T-helper 2 cell treated with Interferon-gamma antibody and Interleukin-4, amounts not matched to agents 100 ng/mL and 5 ng/mL, for 36 hours (primary cell): Measurements from ENCODE around the gene CXCL11. TPM values are rescaled to one million over a fixed set of nuclear protein-coding genes. Genes with fewer than 3 reads are reported as not detected.
"Not testable (repeated sequence)": the region's sequence is repeated elsewhere in the genome, so short reads cannot be mapped to it uniquely, and the experiment has no call there.

Source experiments
- intact Hi-C: fragments of 100-400 bp; cut with micrococcal nuclease; formaldehyde crosslinking; loops from one replicate; pipeline ENCODE4 v1.15.1; 2023
- total RNA-seq: library from RNA; stranded (reverse); gene quantifications from 2 replicates; pipeline ENCODE4 v1.2.3, GENCODE V29; 2022

CXCL11 gene
- total RNA-seq, 1 donor from 2014 or later, result 0.11 TPM

DNA sequence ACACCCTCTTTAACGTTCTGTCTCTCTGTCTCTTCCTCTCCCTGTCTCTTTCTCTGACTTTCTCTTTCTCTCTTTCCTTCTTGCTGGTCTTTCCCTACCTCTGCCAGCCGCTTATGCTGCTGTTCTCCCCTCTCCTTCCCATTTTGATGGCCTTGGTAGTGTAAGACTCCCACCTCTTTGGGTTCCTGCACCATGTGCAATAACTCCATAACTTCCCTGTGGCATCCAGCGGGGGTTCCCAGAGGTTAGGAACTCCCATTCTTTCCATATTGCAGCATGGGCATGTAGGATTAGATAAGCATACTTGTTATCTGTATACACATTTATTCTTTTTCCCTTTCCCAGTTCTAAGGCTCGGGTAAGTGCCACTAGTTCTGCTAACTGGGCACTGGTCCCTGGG lies 8.8 kb upstream of the CXCL11 start:
- intact Hi-C loops, result not testable (repeated sequence)

GRCh38 chr4:76043306-76043705 lies 7.4 kb upstream of the CXCL11 start:
- intact Hi-C loops, result not testable (repeated sequence)

DNA sequence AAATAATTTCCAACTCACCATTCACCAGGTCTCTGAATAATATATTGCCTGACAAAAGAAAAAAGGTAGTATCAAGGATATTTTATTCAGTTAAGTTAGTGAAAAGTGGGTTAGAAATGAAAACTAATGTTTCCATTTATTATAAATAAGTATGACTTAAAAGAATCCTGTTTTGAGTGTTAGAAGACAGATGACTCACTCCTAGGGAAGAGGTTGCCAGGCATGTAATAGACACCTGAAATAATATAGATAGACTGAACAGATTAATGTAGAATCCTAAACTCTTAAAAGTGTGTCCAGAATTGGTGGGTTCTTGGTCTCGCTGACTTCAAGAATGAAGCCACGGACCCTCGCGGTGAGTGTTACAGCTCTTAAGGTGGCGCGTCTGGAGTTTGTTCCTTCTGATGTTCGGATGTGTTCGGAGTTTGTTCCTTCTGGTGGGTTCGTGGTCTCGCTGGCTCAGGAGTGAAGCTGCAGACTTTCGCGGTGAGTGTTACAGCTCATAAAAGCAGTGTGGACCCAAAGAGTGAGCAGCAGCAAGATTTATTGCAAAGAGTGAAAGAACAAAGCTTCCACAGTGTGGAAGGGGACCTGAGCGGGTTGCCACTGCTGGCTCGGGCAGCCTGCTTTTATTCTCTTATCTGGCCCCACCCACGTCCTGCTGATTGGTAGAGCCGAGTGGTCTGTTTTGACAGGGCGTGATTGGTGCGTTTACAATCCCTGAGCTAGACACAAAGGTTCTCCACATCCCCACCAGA lies 6.5 kb upstream of the CXCL11 start:
- intact Hi-C loops, result not testable (repeated sequence)

DNA sequence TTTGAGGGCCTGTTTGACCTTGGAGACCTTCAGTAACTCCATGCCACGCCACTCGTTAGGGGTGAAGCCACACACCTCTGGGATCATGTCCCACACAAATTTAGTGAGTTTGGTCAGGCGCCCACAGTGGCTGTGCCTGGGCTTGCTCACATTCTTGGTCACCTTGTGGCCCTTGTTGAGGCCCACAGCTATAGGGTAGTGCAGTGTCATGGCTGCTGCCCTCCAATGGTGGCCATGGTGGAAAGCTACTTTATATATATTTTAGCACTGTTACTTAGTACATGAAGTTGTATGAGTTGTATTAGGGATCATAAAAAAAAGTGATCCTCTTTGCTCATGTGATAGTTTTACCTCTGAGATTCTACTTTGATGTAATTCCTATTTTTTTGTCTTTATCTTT lies 985 bp upstream of the CXCL11 start:
- intact Hi-C loops, result no loop called here

- intact Hi-C loops, result no loop called here
Measured at GRCh38 chr4:76035141-76035540, 729 bp downstream of the CXCL11 start.

DNA sequence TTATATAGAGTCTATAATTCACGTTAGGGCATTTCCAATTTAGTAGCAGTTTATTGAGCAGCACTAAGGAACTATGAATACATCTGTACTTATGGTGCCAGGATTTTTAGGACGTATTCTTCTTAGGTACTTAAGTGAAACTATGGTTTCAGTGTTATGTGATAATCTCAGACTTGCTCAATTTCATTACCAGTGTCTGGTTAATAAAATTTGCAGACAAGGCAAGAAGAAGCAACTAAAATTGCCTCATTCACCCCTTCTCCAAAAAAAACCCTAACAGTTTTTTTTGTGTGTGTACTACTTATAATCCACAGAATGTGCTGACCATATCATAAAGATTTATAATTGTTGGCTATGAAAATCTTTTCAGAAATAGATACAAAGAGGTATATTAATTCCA lies 6.6 kb downstream of the CXCL11 start:
- intact Hi-C loops, result loop anchor here (2.0 kb wide), 1 partner anchor 26 kb away; no protein-coding TSS in a partner anchor

DNA sequence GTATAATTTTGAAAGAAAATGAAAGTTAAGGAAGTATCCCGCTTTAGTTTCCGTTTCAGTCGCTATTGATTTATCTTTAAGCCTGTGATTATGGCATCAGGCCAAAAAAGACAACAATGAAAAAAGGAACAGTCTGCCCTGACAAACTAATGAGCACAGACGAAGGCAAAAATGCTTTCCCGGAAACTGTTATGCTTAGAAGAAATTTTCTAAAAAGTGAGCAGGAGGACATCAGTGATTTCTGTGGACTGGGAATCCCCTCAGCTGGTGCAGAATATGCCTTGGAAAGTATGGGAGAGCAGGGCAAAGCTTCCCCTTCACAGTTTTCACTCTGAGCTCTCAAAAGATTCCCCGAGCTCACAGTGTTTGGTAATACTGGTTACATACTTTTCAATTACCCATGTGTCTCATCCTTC lies 7.5 kb downstream of the CXCL11 start:
- intact Hi-C loops, result loop anchor here (2.0 kb wide), 1 partner anchor 26 kb away; no protein-coding TSS in a partner anchor

- intact Hi-C loops, result loop anchor here (1.0 kb wide), 1 partner anchor 35 kb away; no protein-coding TSS in a partner anchor
Measured at GRCh38 chr4:76024065-76024464, 11.8 kb downstream of the CXCL11 start.

- intact Hi-C loops, result no loop called here
Measured at GRCh38 chr4:76023389-76023788, 12.5 kb downstream of the CXCL11 start, which contains the start of gene CXCL10. TSS of gene CXCL10 (minus strand) at chr4:76023497. CDS start at chr4:76023431, 66 bp downstream.

DNA sequence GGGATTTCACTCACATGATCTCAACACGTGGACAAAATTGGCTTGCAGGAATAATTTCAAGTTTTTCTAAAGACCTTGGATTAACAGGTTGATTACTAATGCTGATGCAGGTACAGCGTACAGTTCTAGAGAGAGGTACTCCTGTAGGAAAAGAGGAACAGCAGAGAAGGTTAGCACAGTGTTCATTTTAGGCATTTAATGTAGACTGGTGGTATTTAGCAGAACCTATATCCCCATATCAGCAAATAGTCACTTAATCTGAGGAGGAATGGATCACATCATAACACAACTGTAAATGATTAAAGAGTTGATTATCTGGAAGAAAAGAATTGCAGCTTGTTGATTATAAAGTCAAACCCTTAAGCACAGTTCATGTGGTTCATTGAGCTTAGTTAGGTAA lies 13.2 kb downstream of the CXCL11 start:
- intact Hi-C loops, result no loop called here

DNA sequence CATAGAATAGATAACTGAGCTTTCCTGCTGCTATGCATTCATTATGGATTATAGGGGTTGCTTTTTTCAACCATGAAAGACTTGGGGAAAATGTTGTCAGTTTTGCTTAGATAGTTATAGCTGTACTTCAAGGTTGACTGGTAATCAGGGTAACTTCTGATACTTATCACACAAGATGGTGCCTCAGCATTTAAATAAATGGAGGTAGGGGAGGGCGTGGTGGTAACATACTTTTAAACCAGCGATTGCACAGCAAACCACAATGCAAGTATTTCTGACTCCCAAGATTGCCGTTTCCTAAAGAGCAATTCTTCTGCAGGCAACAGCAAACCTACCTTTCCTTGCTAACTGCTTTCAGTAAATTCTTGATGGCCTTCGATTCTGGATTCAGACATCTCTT lies 13.8 kb downstream of the CXCL11 start:
- intact Hi-C loops, result no loop called here

- intact Hi-C loops, result no loop called here
Measured at GRCh38 chr4:76017056-76017686, 18.7 kb downstream of the CXCL11 start.

DNA sequence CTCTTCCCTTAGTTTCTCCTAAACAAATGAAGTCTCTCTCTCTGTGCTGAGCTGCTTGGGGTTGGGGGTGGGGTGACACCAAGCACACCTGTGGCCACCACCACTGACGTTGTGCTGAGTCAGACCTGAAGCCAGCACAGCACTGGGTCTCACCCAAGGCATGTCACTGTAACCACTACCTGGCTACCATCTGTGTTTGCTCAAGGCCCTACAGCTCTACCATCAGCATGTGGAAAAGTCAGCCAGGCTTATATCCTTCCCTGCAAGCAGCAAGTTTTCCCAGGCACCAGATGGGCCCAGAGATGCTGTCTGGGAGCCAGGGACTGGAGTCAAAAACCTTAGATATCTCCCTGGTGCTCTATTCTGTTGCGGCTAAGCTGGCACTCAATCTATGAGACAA lies 19.5 kb downstream of the CXCL11 start:
- intact Hi-C loops, result no loop called here

DNA sequence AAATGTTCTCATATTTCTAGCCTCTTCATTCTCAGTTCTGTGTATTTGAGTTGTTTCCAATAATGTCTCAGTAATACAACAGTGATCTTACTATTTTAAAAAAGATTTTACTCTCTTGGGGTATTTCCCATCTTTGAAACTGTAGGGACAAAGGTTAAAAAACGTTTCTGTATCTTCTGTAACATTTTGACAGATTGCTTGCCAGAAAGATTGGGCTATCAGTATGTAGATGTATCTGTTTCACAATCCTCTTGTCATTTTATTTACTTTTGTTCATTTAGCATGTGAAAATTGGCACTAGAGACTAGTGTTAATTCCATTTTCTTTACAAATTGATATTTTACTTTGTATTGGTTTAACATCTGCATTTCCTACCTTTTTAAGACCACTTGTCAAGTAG lies 22.3 kb downstream of the CXCL11 start:
- intact Hi-C loops, result no loop called here

DNA sequence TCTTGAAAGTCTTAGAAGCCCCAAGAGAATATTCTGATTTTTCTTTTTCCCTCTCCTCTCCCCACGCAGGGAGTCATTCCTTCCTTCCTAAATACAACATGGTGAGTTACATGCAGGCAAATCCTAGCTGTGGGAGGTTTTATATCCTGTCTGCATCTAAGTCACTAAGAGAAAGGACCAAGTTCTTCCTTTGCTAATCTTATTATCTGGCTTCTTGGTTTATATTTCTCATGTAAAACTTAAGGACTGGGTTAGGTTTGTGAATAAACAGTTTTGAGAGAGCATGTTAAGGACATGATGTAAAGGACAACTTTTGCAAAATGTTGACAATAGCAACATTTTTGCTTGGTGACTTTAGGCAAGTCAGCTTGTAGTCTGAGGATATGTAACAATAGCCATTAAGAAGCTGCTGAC lies 23.5 kb downstream of the CXCL11 start:
- intact Hi-C loops, result no loop called here

GRCh38 chr4:76011700-76012387 lies 24.0 kb downstream of the CXCL11 start:
- intact Hi-C loops, result no loop called here

- intact Hi-C loops, result no loop called here
Measured at GRCh38 chr4:76011018-76011670, 24.7 kb downstream of the CXCL11 start.

- intact Hi-C loops, result no loop called here
Measured at GRCh38 chr4:76010576-76010975, 25.3 kb downstream of the CXCL11 start.

DNA sequence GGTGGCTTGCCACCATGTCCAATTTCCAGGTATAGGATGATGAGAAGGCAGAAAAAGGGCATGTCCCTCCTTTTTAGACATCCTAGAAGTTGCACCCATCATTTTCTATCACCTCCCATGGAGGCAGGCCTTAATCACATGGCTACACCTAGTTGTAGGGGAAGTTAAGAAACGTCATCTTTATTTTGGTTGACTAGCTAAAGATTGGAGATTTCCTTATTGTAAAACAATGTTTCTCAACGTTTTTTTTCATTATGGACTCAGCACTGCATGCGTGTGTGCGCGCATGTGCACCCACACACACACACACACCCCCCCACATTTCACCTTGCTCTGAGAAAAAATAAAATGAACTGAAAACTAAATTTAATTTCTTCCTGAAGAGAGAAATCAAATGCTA lies 26.6 kb downstream of the CXCL11 start:
- intact Hi-C loops, result no loop called here

DNA sequence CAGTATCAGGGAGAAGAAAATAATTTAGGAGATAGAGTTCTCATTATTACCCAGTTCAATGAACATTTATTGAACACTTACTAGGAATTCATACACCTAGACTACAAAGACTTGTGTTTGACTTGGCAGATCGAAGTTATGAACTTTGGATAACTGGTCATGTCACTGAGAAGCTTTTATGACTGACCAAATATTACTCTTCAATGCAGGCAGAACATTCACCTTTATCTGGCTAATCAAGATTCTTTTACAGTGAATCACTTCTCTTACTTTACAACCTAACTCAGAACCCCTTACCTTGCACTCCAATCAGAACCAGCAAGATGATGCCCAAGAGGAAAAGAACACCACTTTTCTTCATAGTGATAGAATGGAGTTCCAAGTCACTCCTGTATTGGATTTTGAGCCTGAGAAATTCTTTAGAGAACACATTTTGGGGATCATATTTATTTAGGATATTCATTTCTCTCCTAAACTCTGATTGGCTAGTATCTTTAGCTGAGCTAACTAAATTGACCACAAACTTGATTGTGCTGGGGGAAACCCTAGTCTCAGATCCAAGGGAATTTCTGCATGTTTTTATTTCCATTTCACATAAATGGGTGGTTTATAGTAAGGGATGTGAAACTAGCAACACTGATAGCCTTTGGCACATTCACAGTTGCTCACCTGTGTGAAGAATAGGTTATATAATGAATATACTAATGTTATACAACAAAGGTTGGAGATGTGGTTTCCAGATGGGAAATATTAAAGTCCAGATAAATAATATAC lies 28.6 kb downstream of the CXCL11 start, which contains the start of gene CXCL9:
TSS of gene CXCL9 (minus strand) at position 421 of the 774 bp plus-strand sequence. CDS start at position 361, 60 bp downstream.
- intact Hi-C loops, result no loop called here

- intact Hi-C loops, result no loop called here
Measured at GRCh38 chr4:76003620-76004019, 32.2 kb downstream of the CXCL11 start.
